Measurements from ENCODE around the gene SDSL.

Gene SDSL

DNA sequence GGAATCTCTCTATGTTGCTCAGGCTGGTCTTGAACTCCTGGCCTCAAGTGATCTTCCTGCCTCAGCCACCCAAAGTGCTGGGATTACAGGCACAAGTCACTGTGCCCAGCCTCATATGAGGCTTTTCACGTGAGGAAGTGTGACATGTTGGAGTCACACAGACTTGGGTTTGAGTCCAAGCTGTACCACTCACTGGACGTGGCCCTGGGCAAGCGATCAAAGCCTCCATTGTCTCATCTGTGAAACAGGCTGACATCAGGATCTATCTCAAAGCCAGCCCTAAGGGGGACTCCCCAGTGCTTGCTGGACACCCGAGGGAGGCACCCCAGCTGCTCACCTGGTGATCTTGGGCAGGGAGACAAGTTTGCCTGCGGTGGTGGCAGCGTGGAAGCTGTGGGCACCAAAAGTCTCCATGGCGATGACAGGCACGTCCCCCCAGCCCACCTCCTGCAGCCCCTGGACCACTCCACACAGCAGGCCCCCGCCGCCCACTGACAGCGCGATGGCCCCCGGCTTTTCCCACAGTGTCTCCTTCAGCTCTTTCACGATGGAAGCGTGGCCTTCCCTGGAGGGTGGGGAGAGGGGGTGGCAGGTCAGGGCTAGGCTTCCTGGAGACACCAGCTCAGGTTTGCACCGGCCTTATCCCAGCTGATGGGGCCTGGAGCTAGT is 25.2 kb upstream of the SDSL start:
- no peak for DNase-seq

DNA sequence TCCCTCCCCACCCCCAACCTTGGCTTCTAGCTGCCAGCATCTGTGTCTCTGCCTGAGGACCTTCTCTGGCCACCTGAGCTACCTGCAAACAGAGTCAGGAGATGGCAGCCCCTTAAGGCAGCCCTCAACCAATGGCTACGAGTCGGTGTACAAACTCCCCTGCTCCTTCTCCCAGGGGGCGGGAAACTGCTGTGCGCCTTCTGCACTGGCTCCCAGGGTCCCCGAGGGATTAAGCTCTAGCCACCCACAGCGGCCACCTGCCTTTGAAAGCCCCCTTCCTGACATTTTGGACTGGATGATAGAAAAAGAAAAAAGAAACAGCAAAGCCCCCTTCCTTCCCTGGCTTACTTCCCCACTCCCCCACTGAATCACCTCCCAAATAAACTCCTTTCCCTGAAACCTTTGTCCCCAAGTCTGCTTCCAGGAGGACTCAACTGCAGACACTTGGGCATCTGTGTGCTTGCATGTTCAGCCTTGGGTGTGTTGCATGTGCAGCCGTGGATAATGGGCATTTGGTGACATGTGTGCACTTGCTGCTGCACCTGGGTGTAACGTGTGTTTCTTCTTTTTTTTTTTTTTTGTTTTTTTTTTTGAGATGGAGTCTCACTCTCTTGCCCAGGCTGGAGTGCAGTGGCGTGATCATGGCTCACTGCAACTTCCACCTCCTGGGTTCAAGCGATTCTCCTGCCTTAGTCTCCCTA is 24.5 kb upstream of the SDSL start:
- no peak for DNase-seq

GRCh38 chr12:113398346-113399290 is 23.6 kb upstream of the SDSL start:
- DNase-seq: no peak

DNA sequence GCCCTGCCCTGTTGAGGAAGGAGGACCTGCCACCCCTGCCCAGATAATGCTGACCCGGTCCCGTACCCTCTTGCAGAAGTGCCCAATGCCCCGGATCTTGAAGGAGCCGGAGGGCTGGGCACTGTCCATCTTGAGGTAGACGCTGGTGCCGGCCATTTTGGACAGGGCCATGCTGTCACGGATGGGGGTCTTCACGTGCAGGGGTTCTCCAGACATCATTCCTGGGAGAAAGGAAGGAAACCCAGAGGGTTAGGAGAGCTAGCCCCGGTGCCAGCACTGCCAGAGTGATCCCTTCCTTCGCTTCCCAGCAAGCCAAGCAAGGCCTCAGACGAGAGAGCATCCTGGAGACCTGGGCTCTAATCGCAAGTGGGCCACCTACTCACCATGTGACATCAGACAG is 22.7 kb upstream of the SDSL start:
- no peak for DNase-seq

GRCh38 chr12:113400362-113400761 is 21.8 kb upstream of the SDSL start:
- no peak for DNase-seq

DNA sequence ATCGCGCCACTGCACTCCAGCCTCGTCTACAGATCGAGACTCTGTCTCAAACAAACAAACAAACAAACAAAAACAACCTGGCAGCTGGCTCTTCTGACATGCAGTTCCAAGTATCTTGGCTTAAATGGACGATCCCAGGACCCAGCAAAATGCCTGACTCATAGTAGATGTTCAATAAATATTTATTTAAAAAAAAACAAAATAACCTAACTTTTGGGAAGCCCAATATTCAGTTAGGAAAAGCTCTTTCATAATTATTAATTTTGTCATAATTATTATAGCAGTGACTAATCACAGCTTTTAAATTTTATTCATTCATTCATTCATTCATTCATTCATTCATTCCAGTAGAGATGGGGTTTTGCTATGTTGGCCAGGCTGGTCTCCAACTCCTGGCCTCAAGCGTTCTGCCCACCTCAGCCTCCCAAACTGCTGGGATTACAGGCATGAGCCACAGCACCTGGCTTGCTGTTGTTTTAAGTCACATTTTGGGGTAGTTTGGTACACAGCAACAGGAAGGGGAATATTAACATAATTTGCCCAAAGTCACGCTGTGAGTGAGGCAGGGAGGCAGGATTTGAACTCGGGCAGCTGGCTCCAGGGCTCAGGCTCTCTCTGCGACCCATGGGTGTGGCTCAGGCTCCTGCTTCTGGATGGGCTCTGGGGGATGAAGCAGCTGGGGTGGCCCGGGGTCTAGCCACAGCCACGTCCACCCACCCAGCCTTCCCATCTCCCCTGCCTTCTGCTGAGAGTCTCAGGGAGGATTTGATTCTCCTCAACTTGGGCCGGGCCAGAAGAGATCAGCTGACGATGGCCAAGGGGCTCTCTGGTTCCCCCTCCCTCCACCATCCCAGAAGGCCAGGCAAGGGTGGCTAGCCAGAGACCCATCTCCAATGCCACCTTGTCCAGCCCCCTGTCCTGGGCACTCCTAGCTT is 20.8 kb upstream of the SDSL start:
- DNase-seq: no peak

- no peak for DNase-seq
Measured at GRCh38 chr12:113402586-113403260, 19.5 kb upstream of the SDSL start.

GRCh38 chr12:113403435-113404415 is 18.5 kb upstream of the SDSL start, which contains the start of gene SDS:
Gene SDS (minus strand): TSS chr12:113403887. CDS start chr12:113399708, 4,179 bp downstream.
- peak; percentile 80 for DNase-seq

- no peak for DNase-seq
Measured at GRCh38 chr12:113405694-113406093, 16.5 kb upstream of the SDSL start.

GRCh38 chr12:113407931-113408600 is 14.1 kb upstream of the SDSL start:
- no peak for DNase-seq

DNA sequence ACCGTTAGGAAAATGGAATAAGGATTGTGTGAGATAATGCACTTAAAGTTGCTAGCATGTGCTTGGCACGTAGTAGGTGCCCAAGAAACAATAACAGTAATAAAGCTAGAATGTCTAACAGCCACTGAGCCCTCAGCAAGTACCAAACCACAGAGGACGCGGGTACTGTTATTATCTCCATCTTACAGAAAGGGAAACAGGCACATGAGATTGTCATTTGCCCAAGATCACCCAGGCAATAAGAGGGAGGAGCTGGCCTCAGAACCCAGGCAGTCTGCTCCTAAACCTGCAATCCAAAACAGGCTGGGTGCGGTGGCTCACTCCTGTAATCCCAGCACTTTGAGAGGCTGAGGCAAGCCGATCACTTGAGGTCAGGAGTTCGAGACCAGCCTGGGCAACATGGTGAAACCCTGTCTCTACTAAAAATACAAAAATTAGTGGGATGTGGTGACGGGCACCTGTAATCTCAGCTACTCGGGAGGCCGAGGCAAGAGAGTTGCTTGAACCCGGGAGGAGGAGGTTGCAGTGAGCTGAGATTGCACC is 13.4 kb upstream of the SDSL start:
- DNase-seq: no peak

DNA sequence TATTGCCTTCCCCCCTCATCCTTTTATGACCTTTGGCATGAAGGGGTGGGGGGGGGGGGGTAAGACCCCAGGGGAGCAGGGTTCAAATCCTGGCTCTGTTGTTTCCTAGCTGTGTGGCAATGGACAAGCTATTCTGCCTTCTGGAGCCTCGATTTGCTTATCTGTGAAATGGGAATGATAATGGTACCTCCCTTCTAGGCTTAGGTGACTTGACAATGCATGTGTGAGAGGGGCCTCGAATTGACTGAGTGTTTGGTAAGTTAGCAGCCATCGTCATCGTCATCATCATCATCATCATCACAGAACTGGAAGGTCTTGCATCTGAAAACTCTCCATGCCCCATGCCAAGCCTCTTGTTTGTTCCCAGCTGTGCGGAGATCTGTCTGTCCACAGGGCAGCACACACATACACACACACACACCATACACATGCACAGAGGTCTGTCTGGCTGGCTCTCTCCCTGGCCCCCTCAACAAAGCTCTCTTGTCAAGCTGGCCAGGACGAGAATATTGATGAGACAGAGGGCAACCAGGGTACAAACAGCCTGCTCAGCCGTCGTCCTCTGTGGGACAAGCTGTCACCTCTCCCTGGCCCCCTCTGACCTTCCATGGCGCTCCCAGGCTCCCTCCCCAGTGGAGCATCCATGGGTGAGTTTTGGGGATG is 12.6 kb upstream of the SDSL start:
- no peak for DNase-seq

GRCh38 chr12:113413488-113413939 is 8.7 kb upstream of the SDSL start:
- DNase-seq: no peak

GRCh38 chr12:113414519-113415038 is 7.6 kb upstream of the SDSL start:
- DNase-seq: no peak

DNA sequence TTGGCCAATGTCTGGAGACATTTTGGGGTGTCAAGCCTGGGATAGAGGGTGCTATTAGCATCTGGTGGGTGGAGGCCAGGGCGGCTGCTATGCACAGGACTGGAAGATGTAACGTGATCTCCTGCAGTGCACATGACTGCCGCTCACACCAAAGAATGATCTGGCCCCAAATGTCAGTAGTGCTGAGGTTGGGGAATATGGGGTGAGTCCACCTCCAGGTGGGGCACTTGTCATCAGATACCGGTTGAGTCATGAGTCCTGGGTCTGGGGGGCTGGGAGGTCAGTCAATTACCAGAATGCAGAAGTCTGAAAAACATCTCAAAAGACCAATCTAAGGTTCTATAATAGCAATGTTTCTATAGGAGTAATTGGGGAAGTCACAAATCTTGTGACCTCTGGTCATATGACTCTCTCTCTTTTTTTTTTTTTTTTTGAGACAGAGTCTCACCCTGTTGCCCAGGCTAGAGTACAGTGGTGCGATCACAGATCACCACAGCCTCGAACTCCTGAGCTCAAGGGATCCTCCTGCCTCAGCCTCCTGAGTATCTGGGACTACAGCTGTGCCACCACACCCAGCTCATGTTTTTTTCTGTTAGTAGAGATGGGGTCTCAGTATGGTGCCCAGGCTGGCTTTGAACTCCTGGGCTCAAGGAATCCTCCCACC is 6.0 kb upstream of the SDSL start:
- DNase-seq: no peak

GRCh38 chr12:113418213-113418879 is 3.8 kb upstream of the SDSL start:
- no peak for DNase-seq

DNA sequence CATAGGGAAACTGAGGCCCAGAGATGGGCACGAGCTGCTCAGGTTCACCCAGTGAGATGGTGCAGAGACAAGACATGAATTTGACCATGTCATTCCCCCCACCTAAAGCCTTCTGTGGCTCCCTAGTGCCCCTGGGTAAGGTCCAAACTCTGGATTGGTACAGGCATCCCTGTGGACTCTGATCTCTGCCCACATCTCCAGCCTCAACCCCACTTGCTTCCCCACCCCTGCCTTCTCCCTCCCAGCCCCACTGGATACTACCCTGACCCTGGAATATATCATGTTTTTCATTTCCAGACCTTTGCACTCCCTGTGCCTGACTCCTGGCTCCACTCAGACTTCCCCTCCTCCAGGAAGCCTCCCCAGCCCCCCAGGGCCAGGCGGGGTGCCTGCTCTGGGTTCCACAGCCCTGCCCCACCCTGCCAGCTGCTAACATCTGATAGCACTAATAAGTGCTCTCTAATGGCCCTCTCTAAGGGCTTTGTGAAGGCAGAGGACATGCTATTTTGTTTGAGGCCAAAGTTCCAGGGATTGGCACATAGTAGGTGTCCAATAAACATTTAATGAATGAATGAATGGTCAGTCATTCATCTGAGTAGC is 1.1 kb upstream of the SDSL start:
- no peak for DNase-seq
